ENCODE results near the gene SDC3.

Gene SDC3

DNA sequence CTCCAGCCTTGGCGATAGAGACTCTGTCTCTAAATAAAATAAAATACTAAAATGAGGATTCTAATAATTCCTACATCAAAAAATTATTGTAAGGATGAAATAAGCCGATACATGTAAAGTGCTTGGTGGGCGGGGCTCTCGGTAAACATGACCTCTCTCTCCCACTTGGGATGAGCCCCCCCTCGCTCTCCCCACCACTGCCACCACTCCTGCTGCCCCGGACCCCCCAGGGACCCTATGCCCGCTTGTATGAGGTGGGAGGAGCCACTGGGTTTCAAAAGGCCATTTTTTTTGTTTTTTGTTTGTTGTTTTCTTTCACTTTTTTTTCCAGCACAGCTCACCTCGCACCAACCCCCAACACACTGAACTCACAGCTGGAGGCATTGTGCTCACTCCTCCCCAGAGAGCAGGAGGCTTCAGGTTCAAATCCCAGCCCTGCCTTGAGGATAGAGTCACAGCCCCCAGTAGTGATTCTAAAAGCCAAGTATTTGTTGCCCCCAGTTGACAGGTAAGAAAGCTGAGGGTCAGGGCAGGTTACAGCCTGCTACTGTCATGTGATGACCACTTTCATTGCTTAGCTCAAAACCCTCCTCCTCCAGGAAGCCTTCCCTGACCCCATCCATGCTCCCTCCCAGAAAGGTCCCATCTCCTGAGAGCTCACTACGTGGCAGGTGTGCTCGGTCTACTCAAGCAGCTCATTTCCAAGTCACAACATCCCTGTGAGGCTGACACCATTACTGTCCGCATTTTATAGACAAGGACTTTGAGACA lies 4.2 kb downstream of the SDC3 start:
- DNase-seq (ENCODE audit: low read depth), result no peak
- no peak overlapping the region for H3K4me3 ChIP-seq (ENCODE audit: low read length)
- no peak for TF ChIP-seq CTCF (conservative IDR thresholded peaks at IDR 0.05; ENCODE audit: low read length)

- no peak for TF ChIP-seq CTCF (conservative IDR thresholded peaks at IDR 0.05; ENCODE audit: low read length)
- H3K4me3 ChIP-seq (ENCODE audit: low read length), result no peak overlapping the region
- DNase-seq (ENCODE audit: low read depth), result no peak
Measured at GRCh38 chr1:30903343-30904034, 5.1 kb downstream of the SDC3 start.

DNA sequence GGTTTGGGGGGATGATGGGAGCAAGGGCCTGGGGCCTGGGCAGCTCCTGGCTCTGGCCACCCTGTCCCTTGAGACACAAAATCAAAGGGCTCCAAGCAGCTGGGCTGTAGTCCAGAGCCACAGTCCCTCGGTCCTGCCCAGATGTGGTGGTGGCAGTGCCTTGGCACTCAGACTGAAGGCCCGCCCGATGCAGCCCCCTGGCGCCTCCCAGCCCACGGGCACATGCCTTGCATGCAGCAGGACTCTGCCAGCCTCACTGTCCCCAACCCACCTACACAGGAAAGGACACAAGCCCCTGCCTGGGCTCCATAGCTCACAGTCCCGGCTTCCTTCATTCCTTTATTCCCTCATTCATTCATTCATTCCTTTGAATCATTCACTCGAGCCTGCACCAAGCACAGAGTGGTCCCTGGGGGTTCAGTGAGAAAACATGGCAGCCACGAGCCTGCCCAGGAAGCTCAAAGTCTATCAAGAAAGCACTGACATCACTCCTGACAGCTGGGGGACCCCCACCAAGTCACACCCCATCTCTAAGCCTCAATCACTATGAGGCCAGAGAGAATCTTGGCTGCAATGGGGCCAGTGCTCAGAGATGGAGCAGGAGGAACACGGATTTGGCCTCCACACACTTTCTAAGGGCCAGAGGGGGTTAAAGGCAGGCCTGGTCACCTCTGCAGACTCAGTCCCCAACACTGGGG lies 5.8 kb downstream of the SDC3 start:
- no peak for DNase-seq (ENCODE audit: low read depth)
- no peak overlapping the region for H3K4me3 ChIP-seq (ENCODE audit: low read length)
- TF ChIP-seq CTCF (conservative IDR thresholded peaks at IDR 0.05; ENCODE audit: low read length), result no peak

GRCh38 chr1:30901798-30902581 lies 6.6 kb downstream of the SDC3 start:
- H3K4me3 ChIP-seq (ENCODE audit: low read length), result no peak overlapping the region
- no peak for TF ChIP-seq CTCF (conservative IDR thresholded peaks at IDR 0.05; ENCODE audit: low read length)

GRCh38 chr1:30900931-30901560 lies 7.5 kb downstream of the SDC3 start:
- no peak overlapping the region for H3K4me3 ChIP-seq (ENCODE audit: low read length)
- no peak for DNase-seq (ENCODE audit: low read depth)
- TF ChIP-seq CTCF (conservative IDR thresholded peaks at IDR 0.05; ENCODE audit: low read length), result no peak

More at GRCh38 chr1:30901798-30902581, 6.6 kb downstream of the SDC3 start:
- peak; percentile 17 for DNase-seq (ENCODE audit: low read depth)

DNA sequence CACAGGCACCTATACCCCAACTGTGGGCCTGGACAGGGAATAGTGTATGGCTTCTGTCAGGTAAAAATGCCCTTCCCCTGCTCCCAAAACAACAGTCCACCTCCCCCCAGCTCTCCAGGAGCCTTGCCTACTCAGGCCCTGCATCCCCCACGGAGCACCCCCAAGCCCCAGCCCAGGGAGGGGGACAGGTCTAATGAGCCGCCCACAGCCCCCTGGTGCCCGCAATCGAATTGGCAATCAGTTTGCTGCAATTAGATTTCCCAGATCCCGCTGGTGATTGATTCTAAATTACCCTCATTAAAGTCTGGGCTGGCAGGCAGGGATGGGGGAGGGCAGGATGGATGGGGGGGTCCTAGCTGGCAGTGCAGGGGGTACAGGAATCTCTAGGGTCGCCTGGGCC lies 8.1 kb downstream of the SDC3 start:
- no peak for TF ChIP-seq CTCF (conservative IDR thresholded peaks at IDR 0.05; ENCODE audit: low read length)
- H3K4me3 ChIP-seq (ENCODE audit: low read length), result no peak overlapping the region
- DNase-seq (ENCODE audit: low read depth), result no peak
